ENCODE data around the gene CBLIF. TPM values are rescaled to one million over a fixed set of nuclear protein-coding genes. Genes with fewer than 3 reads are reported as not detected.

Gene CBLIF
- total and polyA plus RNA-seq, 2 experiments from 2014 or later, result 0.69 TPM; not detected in 1

DNA sequence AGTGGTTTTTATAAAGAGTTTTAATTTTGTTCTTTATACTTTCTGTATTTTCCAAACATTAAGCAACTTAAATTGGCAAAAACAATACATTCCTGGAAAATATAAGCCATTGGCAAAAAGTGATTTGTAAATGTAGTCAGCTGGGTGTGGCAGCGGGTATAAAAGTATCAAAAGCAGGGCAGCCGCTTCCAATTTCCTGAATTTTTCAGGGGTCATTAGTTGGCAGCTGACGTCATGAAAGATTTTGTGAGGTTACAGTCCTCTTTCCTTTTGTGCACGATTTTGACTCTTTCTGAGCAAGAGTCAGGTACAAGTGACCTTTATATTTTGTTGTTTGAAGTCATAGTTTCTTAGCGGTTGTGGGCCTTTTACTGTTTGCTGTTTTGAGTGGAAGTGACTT is 33.3 kb upstream of the CBLIF start, which contains the start of gene OOSP3:
TSS of gene OOSP3 (plus strand) at position 208 of the 400 bp plus-strand sequence. CDS start at position 235, 27 bp downstream.
- no peaks in the 10 kb centered on the region for H3K4me1 ChIP-seq (ENCODE audit: low read depth)
- TF ChIP-seq, protein P1, sequence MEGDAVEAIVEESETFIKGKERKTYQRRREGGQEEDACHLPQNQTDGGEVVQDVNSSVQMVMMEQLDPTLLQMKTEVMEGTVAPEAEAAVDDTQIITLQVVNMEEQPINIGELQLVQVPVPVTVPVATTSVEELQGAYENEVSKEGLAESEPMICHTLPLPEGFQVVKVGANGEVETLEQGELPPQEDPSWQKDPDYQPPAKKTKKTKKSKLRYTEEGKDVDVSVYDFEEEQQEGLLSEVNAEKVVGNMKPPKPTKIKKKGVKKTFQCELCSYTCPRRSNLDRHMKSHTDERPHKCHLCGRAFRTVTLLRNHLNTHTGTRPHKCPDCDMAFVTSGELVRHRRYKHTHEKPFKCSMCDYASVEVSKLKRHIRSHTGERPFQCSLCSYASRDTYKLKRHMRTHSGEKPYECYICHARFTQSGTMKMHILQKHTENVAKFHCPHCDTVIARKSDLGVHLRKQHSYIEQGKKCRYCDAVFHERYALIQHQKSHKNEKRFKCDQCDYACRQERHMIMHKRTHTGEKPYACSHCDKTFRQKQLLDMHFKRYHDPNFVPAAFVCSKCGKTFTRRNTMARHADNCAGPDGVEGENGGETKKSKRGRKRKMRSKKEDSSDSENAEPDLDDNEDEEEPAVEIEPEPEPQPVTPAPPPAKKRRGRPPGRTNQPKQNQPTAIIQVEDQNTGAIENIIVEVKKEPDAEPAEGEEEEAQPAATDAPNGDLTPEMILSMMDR (IDR thresholded peaks at IDR 0.05; ENCODE audit: low read depth, low read length), result no peak
- no peak for DNase-seq (ENCODE audit: low read depth in 1 of 2, low spot score in 1 of 2)
- no peaks in the 10 kb centered on the region for H3K36me3 ChIP-seq
- H3K4me3 ChIP-seq, result no peak within 1 kb of the TSS
- H3K9me3 ChIP-seq (ENCODE audit: low read depth), result no peaks in the 10 kb centered on the region
- no peak within 1 kb of the TSS for H3K27ac ChIP-seq
- no peaks in the 10 kb centered on the region for H3K27me3 ChIP-seq

DNA sequence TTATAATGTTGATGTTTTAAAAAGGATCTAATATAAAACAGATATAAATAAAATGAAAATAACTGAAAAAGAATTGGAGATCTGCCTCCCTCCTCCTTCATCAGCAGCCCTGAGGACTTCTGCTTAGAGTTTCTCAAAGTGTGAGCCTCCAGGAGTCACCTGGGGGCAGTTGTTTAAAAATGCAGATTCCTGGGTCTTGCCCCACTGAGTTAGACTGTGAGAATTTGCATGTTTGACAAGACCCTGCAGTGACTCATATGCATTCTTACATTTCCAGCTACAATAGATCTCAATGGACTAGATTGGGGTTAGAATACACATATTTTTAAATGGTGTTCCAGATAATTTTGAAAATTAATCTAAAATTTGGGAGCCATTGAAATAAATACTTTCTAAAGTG is 32.5 kb upstream of the CBLIF start:
- no peak overlapping the region for H3K27ac ChIP-seq
- no peak for DNase-seq (ENCODE audit: low read depth in 1 of 2, low spot score in 1 of 2)
- no peaks in the 10 kb centered on the region for H3K9me3 ChIP-seq (ENCODE audit: low read depth)
- no peaks in the 10 kb centered on the region for H3K27me3 ChIP-seq
- TF ChIP-seq, protein P1 (IDR thresholded peaks at IDR 0.05; ENCODE audit: low read depth, low read length), result no peak
- no peak overlapping the region for H3K4me3 ChIP-seq
- no peaks in the 10 kb centered on the region for H3K36me3 ChIP-seq
- H3K4me1 ChIP-seq (ENCODE audit: low read depth), result no peaks in the 10 kb centered on the region

DNA sequence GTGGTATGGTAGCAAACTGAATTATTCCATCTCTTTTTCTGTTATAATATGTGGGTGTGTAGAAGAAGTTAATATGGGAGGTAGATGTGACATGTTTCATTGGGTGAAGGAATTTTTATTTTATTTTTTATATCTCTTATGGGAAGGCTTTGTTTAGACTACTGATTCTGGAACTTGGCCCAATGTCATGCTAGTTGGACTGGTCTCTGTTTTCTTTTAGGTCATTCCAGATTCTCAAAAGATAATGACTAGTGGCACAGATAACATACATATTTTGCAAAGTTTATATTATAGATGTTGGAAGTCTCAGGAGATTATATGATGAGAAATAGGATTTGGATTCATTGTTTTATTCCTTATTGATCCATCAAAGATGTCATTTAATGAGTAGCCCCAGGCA is 32.0 kb upstream of the CBLIF start:
- H3K4me1 ChIP-seq (ENCODE audit: low read depth), result no peaks in the 10 kb centered on the region
- TF ChIP-seq, protein P1 (IDR thresholded peaks at IDR 0.05; ENCODE audit: low read depth, low read length), result no peak
- H3K9me3 ChIP-seq (ENCODE audit: low read depth), result no peaks in the 10 kb centered on the region
- no peaks in the 10 kb centered on the region for H3K27me3 ChIP-seq
- DNase-seq (ENCODE audit: low read depth in 1 of 2, low spot score in 1 of 2), result no peak
- no peak overlapping the region for H3K27ac ChIP-seq
- H3K4me3 ChIP-seq, result no peak overlapping the region
- H3K36me3 ChIP-seq, result no peaks in the 10 kb centered on the region

DNA sequence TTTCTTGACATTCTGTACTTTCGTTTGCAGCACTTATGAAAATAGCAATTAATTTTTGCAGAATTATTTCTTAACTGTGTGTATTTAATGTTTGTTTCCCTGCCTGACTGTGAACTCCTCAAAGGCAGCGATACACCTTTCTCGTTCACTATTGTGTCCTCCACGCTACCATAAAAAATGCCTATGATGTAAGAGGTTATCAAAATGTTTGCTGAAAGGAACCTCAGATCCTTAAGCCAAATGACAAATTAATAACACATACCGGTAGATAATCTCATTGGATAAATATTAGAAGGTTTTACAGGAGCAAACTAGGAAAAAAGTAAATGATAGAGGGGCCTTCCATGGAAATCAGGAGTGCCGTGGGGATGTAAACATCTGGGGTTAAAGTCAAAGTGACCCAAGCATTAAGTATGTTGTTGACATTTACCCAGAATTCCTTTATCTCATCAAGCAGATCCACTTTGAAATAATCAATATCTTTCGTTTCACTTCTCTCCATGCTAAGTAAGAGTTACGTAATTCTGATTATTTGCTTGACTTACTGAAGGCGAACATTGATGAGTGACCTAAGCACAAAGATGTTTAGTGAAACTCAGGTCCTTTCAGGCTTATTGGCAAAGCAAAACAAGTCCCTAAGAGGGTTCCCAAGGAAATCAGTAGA is 30.7 kb upstream of the CBLIF start:
- Histone ChIP-seq H3K9me3 (ENCODE audit: low read depth) (no peaks in the 10 kb centered on the region), H3K4me3 (no peak overlapping the region), H3K27ac (no peak overlapping the region), H3K4me1 (ENCODE audit: low read depth) (no peaks in the 10 kb centered on the region), H3K27me3 (no peaks in the 10 kb centered on the region), H3K36me3 (no peaks in the 10 kb centered on the region)
- TF ChIP-seq, protein P1 (IDR thresholded peaks at IDR 0.05; ENCODE audit: low read depth, low read length), result no peak
- DNase-seq (ENCODE audit: low read depth in 1 of 2, low spot score in 1 of 2), result no peak

DNA sequence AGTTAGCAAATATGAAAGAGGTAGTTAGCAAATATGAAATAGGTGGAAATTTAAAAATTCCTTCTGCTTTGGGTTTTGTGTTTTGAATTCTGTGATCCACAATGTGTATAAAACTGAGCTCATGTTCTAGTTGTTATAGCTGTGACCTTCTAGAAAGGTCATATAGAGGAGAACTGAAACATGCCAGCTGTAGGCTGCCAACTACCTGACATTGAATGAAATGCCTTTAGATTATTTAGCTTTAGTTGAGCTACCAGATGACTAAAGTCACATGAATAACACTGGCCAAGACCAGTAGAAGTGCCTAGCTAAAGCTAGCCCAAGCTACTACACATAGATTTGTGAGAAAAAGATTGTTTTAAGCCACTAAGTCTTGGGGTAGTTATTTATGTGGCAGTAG is 26.8 kb upstream of the CBLIF start:
- no peaks in the 10 kb centered on the region for H3K36me3 ChIP-seq
- no peaks in the 10 kb centered on the region for H3K4me1 ChIP-seq (ENCODE audit: low read depth)
- H3K27me3 ChIP-seq, result no peaks in the 10 kb centered on the region
- TF ChIP-seq, protein P1 (IDR thresholded peaks at IDR 0.05; ENCODE audit: low read depth, low read length), result no peak
- H3K4me3 ChIP-seq, result no peak overlapping the region
- no peak for DNase-seq (ENCODE audit: low read depth in 1 of 2, low spot score in 1 of 2)
- no peaks in the 10 kb centered on the region for H3K9me3 ChIP-seq (ENCODE audit: low read depth)
- no peak overlapping the region for H3K27ac ChIP-seq
